Osteoblast (primary cell): Measurements from ENCODE around the gene SEMA5B. TPM values are rescaled to one million over a fixed set of nuclear protein-coding genes. Genes with fewer than 3 reads are reported as not detected.

ENCODE experiments used
- DNase-seq: peaks from one replicate; pipeline ENCODE4 v3.0.0; 2011; ENCODE audit warnings: low spot score, mixed read lengths; ENCODE audit not compliant: insufficient read length; ENCODE audit errors: missing footprints
- H2AFZ ChIP-seq: 2 replicates; pipeline ENCODE4 v1.6.0; 2011; ENCODE audit warnings: mild to moderate bottlenecking, low read length
- H3K27ac ChIP-seq: 2 replicates; pipeline ENCODE4 v1.5.1; 2011; ENCODE audit warnings: mild to moderate bottlenecking, low read depth, low read length, moderate library complexity
- H3K27me3 ChIP-seq: 2 replicates; pipeline ENCODE4 v1.6.0; 2012; ENCODE audit warnings: mild to moderate bottlenecking, control low read depth, inconsistent platforms, low read length, moderate library complexity; ENCODE audit not compliant: insufficient read depth
- H3K36me3 ChIP-seq: 2 replicates; pipeline ENCODE4 v1.5.1; 2011; ENCODE audit warnings: mild to moderate bottlenecking, low read length, control low read depth, moderate library complexity; ENCODE audit not compliant: insufficient read depth
- H3K4me1 ChIP-seq: 2 replicates; pipeline ENCODE4 v1.5.1; 2011; ENCODE audit warnings: mild to moderate bottlenecking, low read length, control low read depth, moderate library complexity; ENCODE audit not compliant: insufficient read depth
- H3K4me2 ChIP-seq: 2 replicates; pipeline ENCODE4 v1.6.0; 2011; ENCODE audit warnings: mild to moderate bottlenecking, low read length; ENCODE audit not compliant: insufficient read depth
- H3K4me3 ChIP-seq: fragments of 200-600 bp; sonication (generic); 3 replicates; pipeline ENCODE4 v1.5.1; 2012; ENCODE audit warnings: mild to moderate bottlenecking, low read length, inconsistent platforms; ENCODE audit not compliant: insufficient read depth
- H3K79me2 ChIP-seq: 2 replicates; pipeline ENCODE4 v1.6.0; 2012; ENCODE audit warnings: mild to moderate bottlenecking, low read length, control low read depth, inconsistent platforms; ENCODE audit not compliant: insufficient read depth
- H3K9me3 ChIP-seq: 2 replicates; pipeline ENCODE4 v1.5.1; 2011; ENCODE audit warnings: low read depth, low read length, control low read depth
- H4K20me1 ChIP-seq: 2 replicates; pipeline ENCODE4 v1.6.0; 2012; ENCODE audit warnings: mild to moderate bottlenecking, low read length, control low read depth; ENCODE audit not compliant: insufficient read depth
- total RNA-seq: library from RNA; depleted of rRNA; stranded (reverse); fragments of >200 nt; gene quantifications from 2 replicates; pipeline ENCODE4 v1.2.3, GENCODE V29; 2012
- TF ChIP-seq, protein P1 (sequence below): IDR thresholded peaks from 2 replicates; pipeline ENCODE4 v1.5.1; 2011; ENCODE audit warnings: mild to moderate bottlenecking, low read depth, low read length, moderate library complexity; ENCODE audit errors: extremely low read depth

Gene SEMA5B
- total RNA-seq, 1 donor: not detected

- TF ChIP-seq, protein P1, sequence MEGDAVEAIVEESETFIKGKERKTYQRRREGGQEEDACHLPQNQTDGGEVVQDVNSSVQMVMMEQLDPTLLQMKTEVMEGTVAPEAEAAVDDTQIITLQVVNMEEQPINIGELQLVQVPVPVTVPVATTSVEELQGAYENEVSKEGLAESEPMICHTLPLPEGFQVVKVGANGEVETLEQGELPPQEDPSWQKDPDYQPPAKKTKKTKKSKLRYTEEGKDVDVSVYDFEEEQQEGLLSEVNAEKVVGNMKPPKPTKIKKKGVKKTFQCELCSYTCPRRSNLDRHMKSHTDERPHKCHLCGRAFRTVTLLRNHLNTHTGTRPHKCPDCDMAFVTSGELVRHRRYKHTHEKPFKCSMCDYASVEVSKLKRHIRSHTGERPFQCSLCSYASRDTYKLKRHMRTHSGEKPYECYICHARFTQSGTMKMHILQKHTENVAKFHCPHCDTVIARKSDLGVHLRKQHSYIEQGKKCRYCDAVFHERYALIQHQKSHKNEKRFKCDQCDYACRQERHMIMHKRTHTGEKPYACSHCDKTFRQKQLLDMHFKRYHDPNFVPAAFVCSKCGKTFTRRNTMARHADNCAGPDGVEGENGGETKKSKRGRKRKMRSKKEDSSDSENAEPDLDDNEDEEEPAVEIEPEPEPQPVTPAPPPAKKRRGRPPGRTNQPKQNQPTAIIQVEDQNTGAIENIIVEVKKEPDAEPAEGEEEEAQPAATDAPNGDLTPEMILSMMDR: no peak
- Histone ChIP-seq H3K4me3 (no peak overlapping the region), H2AFZ (no peak overlapping the region), H3K4me2 (peak overlapping the region; percentile 15), H3K27me3 (peaks cover 38% of the 10 kb centered on the region), H3K4me1 (peaks cover 38% of the 10 kb centered on the region), H3K9me3 (no peaks in the 10 kb centered on the region), H4K20me1 (peaks cover 8% of the 10 kb centered on the region), H3K79me2 (no peaks in the 10 kb centered on the region), H3K27ac (no peak overlapping the region), H3K36me3 (no peaks in the 10 kb centered on the region)
- peak; percentile 88 for DNase-seq
Measured at GRCh38 chr3:122977746-122978466, 49.7 kb downstream of the SEMA5B start.

DNA sequence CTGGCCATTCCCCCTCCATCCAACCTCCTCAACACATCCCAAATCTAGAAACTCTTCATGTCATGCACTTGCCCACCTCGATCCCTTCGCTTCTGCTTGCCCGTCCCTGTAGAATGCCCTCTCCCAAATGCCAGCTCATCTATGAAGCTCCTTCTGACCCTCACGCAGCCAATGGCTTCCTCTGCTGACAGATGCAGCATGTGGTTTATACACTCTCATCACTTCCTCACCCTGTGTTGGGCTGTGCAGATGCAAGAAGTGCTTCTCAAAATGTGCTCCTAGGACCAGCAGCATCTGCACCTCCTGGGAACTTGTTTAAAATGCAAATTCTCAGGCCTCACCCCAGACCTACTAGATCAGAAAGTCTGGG, 51.7 kb downstream of the SEMA5B start:
- H3K4me2 ChIP-seq: peak overlapping the region; percentile 66
- no peaks in the 10 kb centered on the region for H3K79me2 ChIP-seq
- H3K27me3 ChIP-seq: peaks cover 40% of the 10 kb centered on the region
- no peaks in the 10 kb centered on the region for H3K9me3 ChIP-seq
- TF ChIP-seq, protein P1: no peak
- no peak overlapping the region for H3K4me3 ChIP-seq
- H3K27ac ChIP-seq: no peak overlapping the region
- H3K36me3 ChIP-seq: no peaks in the 10 kb centered on the region
- peaks cover 8% of the 10 kb centered on the region for H4K20me1 ChIP-seq
- H3K4me1 ChIP-seq: peaks cover 38% of the 10 kb centered on the region
- DNase-seq: no peak
- H2AFZ ChIP-seq: no peak overlapping the region

GRCh38 chr3:122975163-122975923, 52.2 kb downstream of the SEMA5B start:
- Histone ChIP-seq H3K4me1 (peaks cover 42% of the 10 kb centered on the region), H3K4me2 (peak overlapping the region; percentile 66), H3K36me3 (no peaks in the 10 kb centered on the region), H4K20me1 (peaks cover 8% of the 10 kb centered on the region), H3K9me3 (no peaks in the 10 kb centered on the region), H3K27ac (no peak overlapping the region), H3K79me2 (no peaks in the 10 kb centered on the region), H2AFZ (no peak overlapping the region), H3K27me3 (peaks cover 43% of the 10 kb centered on the region), H3K4me3 (no peak overlapping the region)
- TF ChIP-seq, protein P1: no peak
- DNase-seq: peak; percentile 94

GRCh38 chr3:122974764-122975162, 52.8 kb downstream of the SEMA5B start:
- H2AFZ ChIP-seq: no peak overlapping the region
- H3K79me2 ChIP-seq: no peaks in the 10 kb centered on the region
- H3K27me3 ChIP-seq: peaks cover 43% of the 10 kb centered on the region
- H4K20me1 ChIP-seq: peaks cover 8% of the 10 kb centered on the region
- H3K4me2 ChIP-seq: peak overlapping the region; percentile 66
- peak; percentile 88 for DNase-seq
- TF ChIP-seq, protein P1: no peak
- H3K4me3 ChIP-seq: no peak overlapping the region
- no peaks in the 10 kb centered on the region for H3K36me3 ChIP-seq
- H3K27ac ChIP-seq: no peak overlapping the region
- H3K4me1 ChIP-seq: peaks cover 46% of the 10 kb centered on the region
- no peaks in the 10 kb centered on the region for H3K9me3 ChIP-seq
